Measurements from ENCODE around the gene ZBTB40. TPM values are rescaled to one million over a fixed set of nuclear protein-coding genes. Genes with fewer than 3 reads are reported as not detected.

ZBTB40 gene
- total RNA-seq, 1 experiment from 2014 or later, result 16.3 TPM

DNA sequence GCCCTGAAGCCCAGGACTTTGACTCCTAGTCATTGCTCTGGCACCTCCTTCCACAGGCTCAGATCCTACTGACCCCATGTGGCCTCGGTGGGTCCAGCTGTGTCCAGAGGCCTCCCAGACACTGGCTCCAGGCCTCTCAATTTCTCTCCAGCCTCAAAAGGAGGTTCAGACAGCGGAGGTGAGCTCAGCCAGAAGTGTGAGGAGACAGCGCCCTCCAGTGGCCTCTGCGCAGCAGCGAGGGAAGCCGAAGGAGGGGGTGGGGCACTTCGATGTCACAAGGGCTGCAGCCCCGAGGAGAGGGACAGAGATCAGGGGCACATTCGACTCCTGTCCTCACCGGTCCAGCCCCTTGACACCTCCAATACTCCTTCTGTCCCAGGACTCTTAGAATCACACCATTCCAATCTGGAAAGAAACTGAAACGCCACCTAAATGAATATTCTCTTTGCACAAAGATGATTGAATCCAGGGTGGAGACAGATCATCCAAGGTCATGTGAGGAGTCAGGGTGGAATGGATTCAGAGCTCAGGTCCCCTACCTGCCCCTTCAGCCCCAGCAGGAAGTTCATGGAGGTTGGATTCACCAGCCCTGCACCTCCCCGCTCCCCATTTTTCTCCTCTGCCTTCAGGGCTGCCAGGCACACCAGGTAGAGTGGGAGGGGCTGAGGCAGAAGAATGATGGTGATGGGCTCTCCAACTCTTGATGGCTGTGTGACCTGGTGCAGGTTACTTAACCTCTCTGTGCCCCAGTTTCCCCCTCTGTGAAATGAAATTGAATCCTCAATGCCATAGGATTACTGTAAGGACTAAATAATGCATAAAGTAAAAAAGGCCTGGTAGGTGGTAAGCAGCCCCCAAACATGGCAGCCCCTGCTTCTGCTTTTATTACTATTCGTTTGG, 34.8 kb upstream of the ZBTB40 start:
- Histone ChIP-seq H3K9me3 (ENCODE audit: control insufficient read depth, low read depth, low read length) (no peaks in the 10 kb centered on the region), H2BK120ac (ENCODE audit: low read depth, low read length, poor library complexity, severe bottlenecking) (no peak overlapping the region), H4K5ac (ENCODE audit: insufficient read length, low read depth, low read length) (no peak overlapping the region), H2BK5ac (ENCODE audit: insufficient read length, low read length) (no peak overlapping the region), H4K91ac (ENCODE audit: insufficient read length, low read depth, low read length) (no peak overlapping the region), H3K9ac (ENCODE audit: extremely low read depth, insufficient read length, low read length) (no peak overlapping the region), H3K23ac (ENCODE audit: insufficient read length, low read depth, low read length) (no peak overlapping the region), H2BK20ac (ENCODE audit: low read depth, low read length, poor library complexity, severe bottlenecking) (no peak overlapping the region), H3K79me1 (ENCODE audit: insufficient read depth, low read depth, low read length, poor library complexity, severe bottlenecking) (no peaks in the 10 kb centered on the region), H4K20me1 (ENCODE audit: control insufficient read depth, insufficient read depth, insufficient read length) (no peaks in the 10 kb centered on the region), H3K4me2 (ENCODE audit: insufficient read depth, insufficient read length, low read length) (peak overlapping the region; percentile 40), H4K8ac (replicated peaks; ENCODE audit: insufficient read length, low read depth, low read length) (no peak overlapping the region), H3K4me1 (ENCODE audit: insufficient read depth, low read length) (no peaks in the 10 kb centered on the region; the same call in 1 of the 2 replicates), H3K18ac (ENCODE audit: insufficient read length, low read depth, low read length) (no peak overlapping the region), H2BK15ac (ENCODE audit: low read depth, low read length) (no peak overlapping the region), H3K23me2 (ENCODE audit: insufficient read length, low read depth, low read length, poor library complexity, severe bottlenecking) (no peaks in the 10 kb centered on the region), H2AFZ (ENCODE audit: low read length) (no peak overlapping the region), H3K27ac (ENCODE audit: insufficient read length, low read depth, low read length) (no peak overlapping the region), H2AK5ac (ENCODE audit: insufficient read length, low read length) (no peak overlapping the region), H2BK12ac (ENCODE audit: insufficient read length, low read depth, low read length) (no peak overlapping the region), H3T11ph (ENCODE audit: low read length) (no peak overlapping the region), H3K4ac (ENCODE audit: low read depth, low read length) (no peak overlapping the region), H3K79me2 (ENCODE audit: insufficient read depth, low read length) (no peaks in the 10 kb centered on the region), H3K14ac (ENCODE audit: insufficient read depth, low read length) (no peak overlapping the region; the same call in 1 of the 2 replicates), H3K27me3 (ENCODE audit: insufficient read depth, low read length) (no peaks in the 10 kb centered on the region), H3K56ac (ENCODE audit: insufficient read length, low read depth, low read length) (no peak overlapping the region)
- TF ChIP-seq, protein P1, sequence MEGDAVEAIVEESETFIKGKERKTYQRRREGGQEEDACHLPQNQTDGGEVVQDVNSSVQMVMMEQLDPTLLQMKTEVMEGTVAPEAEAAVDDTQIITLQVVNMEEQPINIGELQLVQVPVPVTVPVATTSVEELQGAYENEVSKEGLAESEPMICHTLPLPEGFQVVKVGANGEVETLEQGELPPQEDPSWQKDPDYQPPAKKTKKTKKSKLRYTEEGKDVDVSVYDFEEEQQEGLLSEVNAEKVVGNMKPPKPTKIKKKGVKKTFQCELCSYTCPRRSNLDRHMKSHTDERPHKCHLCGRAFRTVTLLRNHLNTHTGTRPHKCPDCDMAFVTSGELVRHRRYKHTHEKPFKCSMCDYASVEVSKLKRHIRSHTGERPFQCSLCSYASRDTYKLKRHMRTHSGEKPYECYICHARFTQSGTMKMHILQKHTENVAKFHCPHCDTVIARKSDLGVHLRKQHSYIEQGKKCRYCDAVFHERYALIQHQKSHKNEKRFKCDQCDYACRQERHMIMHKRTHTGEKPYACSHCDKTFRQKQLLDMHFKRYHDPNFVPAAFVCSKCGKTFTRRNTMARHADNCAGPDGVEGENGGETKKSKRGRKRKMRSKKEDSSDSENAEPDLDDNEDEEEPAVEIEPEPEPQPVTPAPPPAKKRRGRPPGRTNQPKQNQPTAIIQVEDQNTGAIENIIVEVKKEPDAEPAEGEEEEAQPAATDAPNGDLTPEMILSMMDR (conservative IDR thresholded peaks at IDR 0.05), result peak; percentile 99
- Mint-ChIP-seq H3K27ac (peak overlapping the region in 1 of 3 experiments; percentile 28; a peak in 2 of 7 replicates), H3K9me3 (no peaks in the 10 kb centered on the region), H3K4me1 (peaks cover 20 to 23% of the 10 kb centered on the region in 2 experiments), H3K36me3 (ENCODE audit: insufficient read depth in 1 of 3, low read depth in 3 of 3) (no peaks in the 10 kb centered on the region), H3K27me3 (ENCODE audit: low read depth) (peaks cover 3% of the 10 kb centered on the region), H3K4me3 (peak overlapping the region; percentile 29 to 47; a peak in 3 of 5 replicates)
- WGBS (ENCODE audit: extremely low coverage, insufficient read length, low lambda C conversion rate), result no CpG with 5 or more reads among the region's 13 CpGs
- peak; percentile 88 for DNase-seq
